Middle frontal gyrus (tissue), 1 donor: Measurements from ENCODE around the gene KLHL21.
"Not testable (repeated sequence)": the region's sequence is repeated elsewhere in the genome, so short reads cannot be mapped to it uniquely, and the experiment has no call there.

ENCODE experiments used
- DNase-seq: peaks from one replicate; pipeline ENCODE4 v3.0.0-alpha.2; 2015; ENCODE audit warnings: low spot score; ENCODE audit errors: extremely low spot score

KLHL21 gene

DNA sequence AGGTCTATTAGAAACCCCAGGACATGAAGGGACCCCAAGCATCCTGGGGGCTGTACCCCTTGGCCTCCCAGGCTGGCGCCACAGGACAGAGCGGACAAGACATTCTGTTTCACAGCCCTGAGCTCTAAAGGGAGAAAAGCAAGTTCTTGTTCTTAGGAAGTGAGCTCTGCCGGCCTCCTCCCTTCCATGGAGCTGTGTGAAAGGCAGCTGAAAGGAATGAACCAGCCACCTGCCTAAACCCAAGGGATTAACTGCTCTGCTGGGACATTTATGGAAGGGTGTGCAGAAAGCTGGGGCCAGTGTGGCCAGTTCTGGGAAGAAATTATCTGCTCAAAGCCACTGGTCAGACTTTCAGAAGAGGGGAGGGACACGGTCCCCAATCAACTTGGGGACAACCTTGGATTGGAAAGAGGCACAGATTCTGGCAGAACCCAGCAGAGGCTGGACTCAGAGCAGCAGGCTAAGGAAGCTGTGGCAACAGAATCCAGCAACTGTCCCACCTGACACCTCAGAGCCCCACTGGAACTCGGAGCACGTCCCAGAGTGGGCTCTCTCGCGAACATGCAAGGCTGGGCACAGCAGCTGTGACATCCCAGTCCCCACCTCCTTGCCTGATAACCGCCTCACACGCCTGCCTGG lies 2.1 kb downstream of the KLHL21 start:
- no peak for DNase-seq

DNA sequence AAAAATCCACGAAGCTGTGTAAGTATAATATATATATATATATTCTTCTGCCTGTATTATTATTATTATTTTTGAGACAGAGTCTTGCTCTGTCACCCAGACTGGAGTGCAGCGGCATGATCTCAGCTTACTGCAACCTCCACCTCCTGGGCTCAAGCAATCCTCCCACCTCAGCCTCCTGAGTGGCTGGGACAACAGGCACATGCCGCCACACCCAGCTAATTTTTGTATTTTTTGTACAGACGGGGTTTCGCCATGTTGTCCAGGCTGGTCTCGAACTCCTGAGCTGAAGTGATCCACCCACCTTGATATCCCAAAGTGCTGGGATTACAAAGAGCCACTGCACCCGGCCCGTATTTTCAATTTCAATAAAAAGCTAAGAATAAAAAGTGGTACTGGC lies 2.7 kb downstream of the KLHL21 start:
- DNase-seq = not testable (repeated sequence)

DNA sequence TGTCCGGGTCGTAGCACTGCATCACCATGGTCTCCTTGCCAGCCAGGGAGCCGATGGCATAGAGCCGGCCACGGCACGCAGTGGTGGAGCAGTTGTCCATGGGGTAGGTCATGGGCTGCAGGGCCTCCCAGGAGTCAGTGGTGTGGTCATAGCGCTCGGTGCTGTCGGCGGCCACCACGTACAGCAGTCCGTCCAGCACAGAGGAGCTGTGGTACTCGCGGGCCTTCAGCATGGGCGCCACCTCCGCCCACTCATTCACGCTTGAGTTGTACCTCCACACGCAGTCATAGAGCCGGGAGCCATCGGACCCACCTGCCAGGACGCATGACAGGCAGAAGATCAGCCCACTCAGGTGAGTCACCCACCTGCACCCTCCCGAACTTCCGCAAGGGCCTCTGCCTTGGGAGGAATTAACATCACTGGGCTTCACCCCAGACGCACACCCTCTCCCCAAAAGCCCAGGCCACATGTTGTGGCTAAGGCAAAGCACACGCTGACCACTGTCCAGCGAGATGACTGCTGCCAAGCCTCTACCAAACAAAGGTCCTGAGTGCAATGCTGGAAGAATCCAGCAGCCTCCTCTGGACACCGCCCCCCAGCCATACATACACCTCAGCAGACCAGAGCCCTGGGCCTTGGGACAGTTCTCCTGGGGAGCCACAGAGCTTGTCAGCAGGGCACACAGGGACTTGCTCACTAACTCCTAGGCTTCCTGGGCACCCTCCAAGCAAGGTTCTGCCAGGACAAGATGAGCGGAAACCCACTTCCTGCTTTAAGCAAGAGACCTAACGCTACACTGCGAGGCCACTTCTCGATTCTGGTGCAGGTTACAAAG lies 3.3 kb downstream of the KLHL21 start:
- DNase-seq = no peak

DNA sequence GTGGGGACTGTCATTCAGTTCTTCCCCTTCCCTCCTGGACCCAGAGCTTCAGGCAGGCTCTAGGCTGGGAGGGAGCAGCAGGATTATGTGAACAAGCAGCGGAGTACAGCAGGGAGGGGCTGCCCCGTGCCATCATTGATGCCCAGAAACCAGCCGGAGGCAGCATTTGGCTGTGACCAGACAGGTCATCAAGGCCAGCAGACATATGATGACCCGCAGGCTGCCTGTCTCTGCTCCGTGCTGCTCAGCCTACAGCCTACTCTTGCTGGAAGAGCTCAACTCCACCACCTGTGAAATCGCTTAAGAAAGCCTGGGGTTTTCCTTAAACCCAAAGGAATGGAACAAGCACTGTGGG lies 4.9 kb downstream of the KLHL21 start:
- no peak for DNase-seq

DNA sequence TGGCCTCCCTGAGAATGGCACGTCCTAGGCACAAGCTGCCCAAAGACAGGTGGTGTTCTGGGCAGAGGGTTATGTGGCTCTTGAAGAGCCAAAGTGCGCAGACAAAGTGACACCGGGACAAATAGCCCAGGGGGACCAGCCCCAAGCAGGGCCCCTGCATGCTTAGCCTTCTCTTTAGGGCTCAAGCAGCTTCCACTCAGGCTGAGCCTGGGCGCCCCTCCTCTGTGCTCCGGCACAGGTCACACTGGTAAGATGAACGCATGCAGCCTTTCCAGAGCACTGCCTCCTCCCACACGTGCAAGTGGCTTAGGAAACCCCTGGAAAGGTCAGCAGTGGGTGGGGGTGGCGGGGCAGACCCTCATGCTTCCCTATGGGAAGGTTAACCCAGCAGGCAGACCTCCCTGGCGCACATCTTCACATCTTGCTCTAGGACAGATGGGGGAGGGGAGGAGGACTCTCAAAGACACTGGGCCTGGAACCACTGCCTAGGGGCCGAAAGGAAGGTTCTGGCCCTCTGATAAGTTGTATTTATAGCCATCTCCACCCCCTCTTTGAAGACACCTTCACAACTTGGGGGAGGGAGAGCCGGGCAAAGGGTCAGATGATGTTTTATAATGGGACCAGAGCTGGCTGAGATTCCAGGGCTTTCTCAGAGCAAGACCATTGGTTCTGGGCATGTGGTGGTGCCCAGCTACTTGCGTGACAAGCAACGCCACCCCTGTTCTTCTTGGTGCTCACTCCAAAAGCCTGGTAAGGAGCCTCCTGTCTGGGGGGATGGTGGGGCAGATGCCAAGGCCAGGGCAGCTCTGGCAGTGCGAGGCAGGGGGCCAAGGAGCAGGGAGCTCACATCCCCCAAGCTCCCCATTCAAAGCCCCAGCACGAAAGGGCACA lies 5.5 kb downstream of the KLHL21 start:
- DNase-seq = no peak

DNA sequence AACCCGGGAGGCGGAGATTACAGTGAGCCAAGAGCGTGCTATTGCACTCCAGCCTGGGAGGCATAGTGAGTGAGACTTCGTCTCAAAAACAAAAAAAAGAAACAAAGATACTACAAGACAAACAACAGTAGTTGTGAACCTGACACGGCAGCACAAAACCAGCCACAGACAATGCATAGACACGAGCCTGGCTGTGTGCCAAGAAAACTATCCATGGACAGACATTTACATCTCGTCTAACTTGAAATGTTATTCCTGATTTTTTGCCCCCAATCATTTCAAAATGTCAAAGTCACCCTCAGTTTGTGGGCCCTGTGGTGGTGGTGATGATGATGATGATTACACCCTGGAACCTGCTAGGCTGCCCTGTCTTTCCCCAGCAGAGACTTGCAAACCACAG lies 6.3 kb downstream of the KLHL21 start:
- DNase-seq = no peak

DNA sequence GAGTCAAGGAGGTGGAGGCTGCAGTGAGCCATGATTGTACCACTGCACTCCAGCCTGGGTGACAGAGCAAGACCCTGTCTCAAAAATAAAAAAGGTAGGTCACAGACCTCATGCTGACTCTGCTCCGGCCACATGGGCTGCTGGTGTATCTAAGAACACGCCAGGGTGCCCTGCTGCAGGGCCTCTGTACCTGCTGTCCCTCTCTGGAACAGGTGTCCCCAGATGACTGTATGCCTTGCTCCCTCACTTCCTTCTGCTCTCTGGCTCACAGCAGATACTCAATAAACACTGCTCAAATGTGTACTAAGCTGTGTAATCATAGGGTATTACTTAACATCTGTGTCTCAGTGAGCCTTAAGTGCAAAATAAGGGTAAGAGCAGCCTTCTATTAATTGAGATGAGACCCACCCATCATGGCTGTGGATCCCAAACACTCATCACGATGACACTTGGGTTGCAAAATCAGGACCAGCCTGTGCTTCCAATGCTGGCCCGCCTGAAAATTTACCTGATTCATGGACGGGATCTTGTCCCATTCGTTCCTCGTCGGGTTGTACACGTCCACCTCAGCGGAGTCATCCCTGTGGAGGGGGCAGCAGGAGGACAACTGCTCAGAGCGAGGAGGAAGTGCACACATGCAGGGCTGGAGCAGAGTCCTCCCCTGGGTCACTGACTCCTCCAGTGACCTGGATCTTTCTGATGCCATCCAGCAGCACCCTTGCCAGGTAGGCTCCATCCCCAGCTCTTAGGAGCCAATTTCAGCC lies 7.5 kb downstream of the KLHL21 start:
- no peak for DNase-seq

DNA sequence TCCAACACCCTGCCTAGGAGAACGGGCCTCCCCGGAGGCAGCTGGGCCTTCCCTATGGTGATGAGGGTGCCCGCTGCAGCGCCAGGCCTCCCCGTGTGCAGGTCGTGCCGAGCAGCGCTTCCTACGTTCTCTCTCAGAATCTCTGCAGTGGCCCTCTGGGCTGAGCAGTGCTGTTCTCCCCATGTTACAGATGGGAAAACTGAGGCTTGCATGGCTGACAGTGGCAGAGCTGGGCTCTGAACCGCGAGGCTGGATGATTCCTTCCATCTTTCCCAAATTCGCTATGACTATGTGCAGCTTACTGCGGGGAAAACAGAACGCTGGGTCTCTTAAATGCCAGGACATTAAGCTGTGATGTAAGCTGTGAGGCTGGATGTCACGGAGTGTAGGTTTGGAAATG lies 8.9 kb downstream of the KLHL21 start:
- no peak for DNase-seq

DNA sequence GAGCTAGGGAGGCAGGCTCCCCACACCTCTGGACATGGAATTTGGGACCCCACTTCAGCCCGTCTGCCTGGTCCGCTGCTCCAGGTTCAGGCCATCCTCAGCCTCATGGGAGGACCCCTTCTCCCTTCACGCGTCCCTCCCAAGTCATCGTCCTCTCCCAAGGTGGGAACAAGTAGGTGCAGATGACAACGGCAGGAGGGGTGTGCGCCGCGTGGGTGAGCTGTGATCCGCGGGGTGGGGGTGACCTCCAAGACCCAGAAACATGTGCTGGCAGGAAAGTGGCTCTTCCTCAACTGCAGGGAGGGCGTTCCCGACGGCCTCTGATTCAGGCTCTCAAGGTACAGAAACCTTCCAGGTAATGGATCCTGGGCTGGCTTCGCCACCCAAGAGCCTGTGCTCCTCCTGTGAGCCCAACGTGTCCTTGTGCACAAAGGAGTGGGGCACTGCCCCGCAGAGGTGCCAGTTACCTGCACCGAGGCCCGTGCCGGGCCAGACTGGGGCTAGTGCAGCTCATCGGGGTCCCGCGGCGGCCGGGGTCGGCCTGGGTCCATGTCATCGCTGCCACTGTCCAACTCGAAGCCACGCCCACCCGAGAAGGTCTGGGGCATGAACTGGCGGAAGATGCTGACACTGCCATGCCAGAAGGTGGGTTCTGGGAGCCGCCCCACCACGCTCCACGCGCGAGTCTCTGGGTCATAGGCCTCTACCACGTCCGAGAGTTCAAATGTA lies 9.6 kb downstream of the KLHL21 start:
- no peak for DNase-seq

DNA sequence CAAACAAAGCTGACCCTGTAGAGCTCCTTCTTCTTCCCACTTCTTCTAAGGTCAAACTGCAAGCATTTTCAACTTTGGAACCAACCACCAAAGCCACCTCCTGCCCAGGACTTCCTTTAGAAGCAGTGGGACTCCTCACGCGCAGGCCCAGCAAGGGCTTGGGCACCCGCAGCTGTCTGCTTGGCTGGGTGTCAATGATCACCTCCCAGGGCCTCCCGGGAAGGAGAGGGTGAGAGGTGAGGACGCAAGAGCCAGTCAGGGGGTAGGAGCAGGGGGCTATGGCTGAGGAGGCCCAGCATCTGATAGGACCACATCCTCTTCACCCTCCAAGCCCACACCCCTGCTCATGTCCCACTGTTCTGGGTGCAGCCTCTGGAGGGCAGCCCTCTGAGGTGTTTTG lies 10.2 kb downstream of the KLHL21 start:
- no peak for DNase-seq

DNA sequence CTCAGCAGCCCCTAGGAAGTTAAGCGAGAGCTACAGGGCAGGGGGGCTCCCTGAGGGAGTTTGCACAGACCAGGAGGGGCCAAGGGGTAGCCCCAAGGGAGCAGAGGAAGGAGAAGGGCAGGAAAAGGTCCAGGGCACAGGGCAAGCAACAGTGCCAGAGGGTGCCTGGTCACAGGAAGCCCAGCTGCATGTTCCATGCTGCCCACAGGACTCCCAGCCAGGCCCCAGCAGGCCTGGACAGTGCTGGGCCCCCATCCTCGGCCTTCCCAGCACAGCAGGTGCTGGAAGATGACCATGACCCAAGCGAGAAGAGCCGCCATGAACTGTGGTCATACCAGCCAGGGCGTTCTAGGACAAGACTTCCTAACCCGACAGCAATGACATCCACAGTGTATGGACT lies 11.0 kb downstream of the KLHL21 start:
- DNase-seq = no peak

DNA sequence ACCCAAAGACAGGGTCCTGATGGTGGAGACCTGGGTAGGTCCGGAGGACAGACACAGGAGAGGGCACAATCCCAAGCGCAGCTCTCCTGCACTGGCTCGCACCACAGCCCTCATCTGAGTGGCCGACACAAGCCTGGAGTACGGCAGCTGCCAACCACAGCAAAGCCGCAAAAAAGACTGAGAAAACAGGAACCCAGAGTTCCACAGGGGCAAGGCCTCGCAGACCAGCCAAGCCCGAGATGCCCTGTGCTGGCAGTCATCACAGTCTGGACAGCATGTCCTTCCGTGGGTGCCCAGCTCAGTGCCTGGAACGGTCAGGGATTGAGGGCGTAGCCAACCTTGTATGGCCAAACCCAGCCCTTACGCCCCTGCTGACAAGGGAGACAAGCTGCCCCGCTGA lies 11.4 kb downstream of the KLHL21 start:
- no peak for DNase-seq

DNA sequence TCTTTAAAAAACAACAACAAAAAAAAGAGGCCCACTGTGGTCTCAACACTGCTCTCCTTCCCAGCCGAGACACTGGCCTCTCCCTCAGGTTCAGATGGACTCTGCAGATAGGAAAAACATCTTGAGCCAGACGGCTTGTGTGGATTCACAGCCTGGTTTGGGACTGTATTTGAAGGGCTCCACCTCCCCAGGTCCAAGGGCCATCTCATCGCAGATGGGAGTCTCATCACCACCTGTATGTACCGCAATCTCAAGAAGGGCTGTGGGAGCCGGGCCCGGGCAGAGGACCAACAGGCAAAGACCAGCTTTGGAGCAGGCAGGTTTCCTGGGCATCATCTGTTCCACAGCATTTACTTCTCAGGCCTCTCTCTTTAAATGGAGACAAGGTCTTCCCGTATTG lies 12.6 kb downstream of the KLHL21 start:
- DNase-seq = no peak

DNA sequence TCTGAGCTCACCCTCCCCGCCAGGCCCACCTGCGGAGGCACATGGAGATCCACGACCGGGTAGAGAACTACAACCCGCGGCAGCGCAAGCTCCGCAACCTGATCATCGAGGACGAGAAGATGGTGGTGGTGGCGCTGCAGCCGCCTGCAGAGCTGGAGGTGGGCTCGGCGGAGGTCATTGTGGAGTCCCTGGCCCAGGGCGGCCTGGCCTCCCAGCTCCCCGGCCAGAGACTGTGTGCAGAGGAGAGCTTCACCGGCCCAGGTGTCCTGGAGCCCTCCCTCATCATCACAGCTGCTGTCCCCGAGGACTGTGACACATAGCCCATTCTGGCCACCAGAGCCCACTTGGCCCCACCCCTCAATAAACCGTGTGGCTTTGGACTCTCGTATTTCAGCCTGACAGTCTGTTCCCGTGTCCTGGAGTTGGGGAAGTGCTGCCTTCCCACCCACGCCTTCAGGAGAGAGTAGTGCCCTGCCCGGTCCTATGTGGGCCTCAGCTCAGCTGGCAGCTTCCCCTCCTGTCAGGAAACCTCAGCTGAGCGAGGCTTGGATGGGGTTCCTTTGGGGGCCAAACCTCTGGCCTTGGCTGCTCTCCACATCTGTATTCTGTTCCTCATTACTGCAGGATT lies 13.7 kb downstream of the KLHL21 start:
- DNase-seq = no peak

DNA sequence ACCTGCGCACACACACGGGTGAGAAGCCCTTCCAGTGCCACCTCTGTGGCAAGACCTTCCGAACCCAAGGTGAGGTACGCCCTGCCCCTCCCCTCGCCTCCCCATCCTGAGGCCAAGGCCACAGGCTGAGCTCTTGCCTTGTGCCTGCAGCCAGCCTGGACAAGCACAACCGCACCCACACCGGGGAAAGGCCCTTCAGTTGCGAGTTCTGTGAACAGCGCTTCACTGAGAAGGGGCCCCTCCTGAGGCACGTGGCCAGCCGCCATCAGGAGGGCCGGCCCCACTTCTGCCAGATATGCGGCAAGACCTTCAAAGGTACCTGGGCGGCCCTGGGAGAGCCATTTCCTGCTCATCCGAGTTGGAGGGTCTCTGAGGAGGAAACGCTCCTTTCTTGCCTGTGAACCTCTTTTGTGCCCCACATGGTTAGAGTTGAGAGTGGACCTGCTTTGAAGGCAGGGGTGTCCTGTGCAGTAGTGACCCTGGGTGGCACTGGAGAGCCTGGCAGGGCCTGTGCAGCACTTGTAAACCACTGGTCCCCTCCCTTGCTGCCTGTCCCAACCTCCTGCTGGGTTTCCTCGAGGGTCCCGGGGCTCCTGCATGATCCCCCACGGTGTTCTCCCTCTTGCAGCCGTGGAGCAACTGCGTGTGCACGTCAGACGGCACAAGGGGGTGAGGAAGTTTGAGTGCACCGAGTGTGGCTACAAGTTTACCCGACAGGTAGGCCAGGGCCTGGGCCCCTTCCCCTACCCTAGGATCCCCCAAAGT lies 14.4 kb downstream of the KLHL21 start:
- no peak for DNase-seq

DNA sequence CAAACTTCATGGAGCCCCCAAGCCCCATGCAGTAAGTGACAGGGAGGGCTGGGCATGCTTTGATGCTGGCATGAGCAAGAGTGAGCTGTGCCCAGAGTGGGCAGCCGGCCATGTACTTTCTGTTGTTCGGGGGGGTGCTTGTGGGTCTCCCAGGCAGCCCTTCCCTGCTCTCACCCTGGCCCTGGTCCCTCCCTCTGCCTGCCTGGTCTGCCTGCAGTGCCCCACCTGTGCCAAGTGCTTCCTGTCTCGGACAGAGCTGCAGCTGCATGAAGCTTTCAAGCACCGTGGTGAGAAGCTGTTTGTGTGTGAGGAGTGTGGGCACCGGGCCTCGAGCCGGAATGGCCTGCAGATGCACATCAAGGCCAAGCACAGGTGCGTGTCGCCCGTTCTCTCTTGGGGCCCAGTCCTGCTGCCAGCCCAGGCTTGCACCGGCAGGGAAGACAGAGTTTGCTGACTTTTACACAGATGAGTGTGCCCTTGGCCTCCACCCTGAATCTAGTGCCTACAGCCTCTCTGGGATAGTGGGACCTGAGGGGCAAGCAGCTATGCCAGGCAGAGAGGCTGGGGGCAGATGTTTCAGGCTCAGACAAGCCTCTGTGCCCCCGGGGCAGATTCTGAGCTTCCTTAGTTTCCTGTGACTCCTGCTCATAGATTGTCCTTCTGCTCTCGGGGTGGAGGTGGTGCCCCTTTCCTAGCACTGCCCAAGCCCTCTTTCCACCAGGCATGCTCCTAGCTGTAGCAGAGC lies 15.2 kb downstream of the KLHL21 start:
- no peak for DNase-seq

DNA sequence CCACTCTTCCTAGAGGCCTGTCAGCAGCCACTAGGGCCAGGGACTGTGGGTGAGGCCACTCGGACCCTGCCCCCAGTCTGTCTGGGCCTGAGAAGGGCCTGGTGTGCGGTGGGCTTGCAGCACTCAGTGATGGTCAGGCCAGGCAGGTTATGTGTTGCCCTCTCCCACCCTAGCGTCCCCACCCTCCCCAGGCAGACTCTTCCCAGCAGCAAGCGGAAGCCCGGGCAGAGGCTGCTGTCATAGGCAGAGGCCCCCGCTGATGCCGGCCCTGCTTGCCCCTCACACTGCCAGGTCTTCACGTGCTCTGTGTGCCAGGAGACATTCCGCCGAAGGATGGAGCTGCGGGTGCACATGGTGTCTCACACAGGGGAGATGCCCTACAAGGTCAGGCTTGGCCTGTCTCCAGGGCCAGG lies 16.3 kb downstream of the KLHL21 start:
- DNase-seq = no peak

DNA sequence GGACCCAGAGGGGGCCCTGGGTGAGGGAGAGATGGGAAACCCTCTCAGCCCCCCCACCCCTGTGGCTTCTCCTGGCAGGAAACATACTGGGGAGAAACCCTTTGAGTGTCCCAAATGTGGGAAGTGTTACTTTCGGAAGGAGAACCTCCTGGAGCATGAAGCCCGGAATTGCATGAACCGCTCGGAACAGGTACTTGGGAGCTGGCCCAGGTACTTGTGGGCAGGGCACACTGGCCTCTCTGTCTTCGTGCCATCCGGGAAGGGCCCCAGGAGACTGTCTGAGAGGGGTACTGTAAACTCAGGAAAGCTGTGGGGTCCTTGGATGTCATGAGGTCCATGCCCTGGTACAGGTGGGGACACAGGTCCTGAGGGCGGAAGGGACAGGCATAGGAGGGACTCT lies 16.8 kb downstream of the KLHL21 start:
- DNase-seq = no peak
